GM21515 (cell line): ENCODE measurements around the gene PKD2L1.
"Not testable (repeated sequence)": the region's sequence is repeated elsewhere in the genome, so short reads cannot be mapped to it uniquely, and the experiment has no call there.

Source experiments
- ATAC-seq: cut with Tn5 transposase; IDR thresholded peaks from one replicate; pipeline ENCODE4 v1.9.1; 2021; ENCODE audit not compliant: unreplicated experiment

The PKD2L1 gene

DNA sequence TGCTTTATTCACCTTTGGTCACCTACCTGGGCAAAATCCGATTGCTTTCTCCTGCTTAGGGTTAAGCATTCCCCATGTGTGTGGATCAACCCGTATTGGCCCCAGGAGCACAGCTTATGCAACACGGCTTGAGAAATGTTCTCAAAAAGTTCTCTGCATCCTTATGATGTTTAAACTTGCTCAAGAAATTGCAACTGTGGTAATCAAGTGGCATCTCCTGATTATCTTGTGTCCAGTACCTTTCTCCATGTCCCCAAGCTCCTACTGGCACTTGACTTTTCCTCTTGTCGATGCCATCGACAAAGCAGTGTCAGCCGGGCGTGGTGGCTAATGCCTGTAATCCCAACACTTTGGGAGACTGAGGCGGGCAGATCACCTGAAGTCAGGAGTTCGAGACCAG is 4.7 kb upstream of the PKD2L1 start:
- no peak for ATAC-seq

DNA sequence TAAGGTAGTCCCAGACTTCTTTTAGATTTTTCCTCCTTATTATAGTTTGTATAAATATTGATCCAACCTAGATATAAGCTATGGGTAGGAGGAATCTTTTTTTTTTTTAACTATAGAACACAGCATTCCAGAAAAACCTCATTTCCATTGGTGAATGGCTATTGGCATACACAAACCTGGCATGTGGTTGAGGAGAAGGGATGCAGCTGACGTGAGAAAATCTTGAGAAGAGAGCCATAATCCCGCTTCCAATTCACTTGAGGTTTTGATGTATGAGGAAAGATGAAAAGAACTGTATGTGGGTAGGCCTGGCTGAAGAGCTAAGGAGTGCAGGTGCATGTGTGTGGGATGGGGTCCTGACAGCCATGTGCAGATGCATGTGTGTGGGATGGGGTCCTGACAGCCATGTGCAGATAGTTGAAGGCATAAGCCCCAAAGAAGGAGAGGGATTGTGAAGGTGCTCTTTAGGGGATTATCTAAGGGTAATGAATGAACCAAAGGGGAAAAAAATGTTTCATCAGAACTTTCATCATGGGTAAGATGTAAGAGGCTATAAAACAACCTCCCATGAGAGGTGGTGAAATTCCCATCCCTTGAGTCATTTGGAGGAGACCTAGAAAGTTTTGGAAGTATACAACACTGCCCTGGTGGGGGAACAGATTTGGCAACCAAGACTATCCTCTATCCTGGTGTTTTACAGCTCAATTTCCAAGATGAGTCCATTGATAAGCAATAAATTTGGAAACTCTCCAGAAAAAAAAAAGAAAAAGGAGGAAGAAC is 3.8 kb upstream of the PKD2L1 start:
- no peak for ATAC-seq

DNA sequence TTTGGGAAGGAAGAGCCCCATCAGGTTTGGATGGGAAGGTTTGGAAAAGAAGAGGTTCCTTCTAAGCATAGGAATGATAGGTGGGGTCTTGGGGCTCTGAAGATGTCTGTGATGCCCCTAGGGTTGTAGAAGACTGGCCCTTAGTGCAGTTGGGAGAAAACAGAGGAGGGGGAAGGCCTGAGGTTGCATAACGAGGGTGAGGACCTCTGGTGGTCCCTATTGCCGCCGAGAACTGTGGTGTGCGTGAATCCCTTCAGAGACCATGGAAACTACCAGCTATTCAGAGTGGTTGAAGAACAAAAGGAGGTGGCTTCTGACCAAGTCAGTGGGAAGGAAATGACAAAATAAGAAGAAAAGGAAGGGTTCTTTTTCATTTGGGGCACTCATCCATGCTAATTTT is 3.1 kb upstream of the PKD2L1 start:
- no peak for ATAC-seq

GRCh38 chr10:100328198-100328597 is 1.8 kb downstream of the PKD2L1 start:
- ATAC-seq, result no peak

DNA sequence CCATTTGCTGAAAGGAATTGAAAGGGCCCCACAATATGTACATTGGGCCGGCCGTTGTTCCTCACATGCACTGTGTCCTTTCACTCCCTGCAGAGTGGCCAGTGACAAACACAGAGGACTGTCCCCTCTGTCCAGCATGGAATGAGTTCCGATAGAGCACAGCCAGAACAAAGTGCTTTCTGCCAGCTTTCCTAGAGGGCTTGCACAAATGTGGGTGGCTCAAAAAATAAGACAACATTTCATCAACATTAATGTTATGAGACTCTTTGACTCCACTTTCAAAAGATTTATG is 2.4 kb downstream of the PKD2L1 start:
- no peak for ATAC-seq

GRCh38 chr10:100327007-100327717 is 2.9 kb downstream of the PKD2L1 start:
- ATAC-seq, result peak; percentile 98

DNA sequence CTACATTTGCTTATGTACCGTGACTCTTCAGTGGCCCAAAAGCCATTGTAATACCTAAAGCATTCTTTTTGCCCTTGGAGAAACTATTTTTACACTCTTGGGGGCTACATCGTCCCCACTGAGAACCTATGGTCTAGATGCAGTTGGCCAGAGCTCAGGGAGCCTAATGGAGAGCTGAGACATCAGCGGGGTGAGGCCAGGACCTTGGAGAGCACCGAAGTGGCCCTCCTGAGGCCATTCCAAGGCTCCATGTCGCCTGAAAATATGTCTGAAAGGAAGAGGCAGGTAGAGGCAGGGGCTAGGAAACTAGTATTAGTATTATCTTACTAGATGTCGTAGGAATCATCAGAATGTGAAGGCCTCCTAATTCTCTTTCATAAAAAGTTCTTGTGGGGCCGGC is 4.9 kb downstream of the PKD2L1 start:
- no peak for ATAC-seq

- no peak for ATAC-seq
Observed at GRCh38 chr10:100319707-100320402, 10.2 kb downstream of the PKD2L1 start.

DNA sequence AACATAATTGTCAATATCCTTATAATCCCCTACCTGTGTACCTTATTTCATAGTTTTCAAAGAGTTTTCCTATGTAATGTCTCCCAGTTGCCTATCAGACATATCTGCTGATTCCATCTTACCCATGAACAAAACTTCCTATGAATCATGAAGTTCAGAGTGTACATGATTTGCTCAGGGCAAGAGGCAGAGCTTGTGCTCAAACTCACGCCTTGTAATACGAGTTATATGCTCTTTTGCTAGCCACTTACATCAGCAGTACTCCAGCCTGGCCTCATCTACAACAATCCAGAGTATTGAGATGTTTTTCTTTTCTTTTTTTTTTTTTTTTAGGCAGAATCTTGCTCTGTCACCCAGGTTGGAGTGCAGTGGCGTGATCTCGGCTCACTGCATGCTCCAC is 11.8 kb downstream of the PKD2L1 start:
- no peak for ATAC-seq

DNA sequence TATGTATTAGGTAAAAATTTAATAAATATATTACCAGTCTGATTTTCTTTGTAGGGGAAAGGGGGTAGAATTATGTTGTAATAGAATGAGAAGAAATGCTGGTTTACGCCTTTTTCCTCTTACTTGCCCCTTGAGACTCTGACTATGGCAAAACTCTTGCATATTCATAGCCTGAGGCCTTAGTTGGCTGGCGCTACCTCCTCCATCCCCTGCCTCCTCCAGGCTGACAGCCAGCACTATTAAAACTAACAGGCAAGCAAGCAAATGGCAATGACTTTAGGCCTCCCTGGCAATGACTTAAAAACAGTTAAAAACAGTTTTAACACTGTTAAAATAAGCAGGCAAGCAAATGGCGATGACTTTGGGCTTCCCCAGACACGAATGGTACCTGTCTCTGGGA is 14.4 kb downstream of the PKD2L1 start:
- ATAC-seq, result no peak

GRCh38 chr10:100311298-100311697 is 18.7 kb downstream of the PKD2L1 start:
- ATAC-seq, result no peak

DNA sequence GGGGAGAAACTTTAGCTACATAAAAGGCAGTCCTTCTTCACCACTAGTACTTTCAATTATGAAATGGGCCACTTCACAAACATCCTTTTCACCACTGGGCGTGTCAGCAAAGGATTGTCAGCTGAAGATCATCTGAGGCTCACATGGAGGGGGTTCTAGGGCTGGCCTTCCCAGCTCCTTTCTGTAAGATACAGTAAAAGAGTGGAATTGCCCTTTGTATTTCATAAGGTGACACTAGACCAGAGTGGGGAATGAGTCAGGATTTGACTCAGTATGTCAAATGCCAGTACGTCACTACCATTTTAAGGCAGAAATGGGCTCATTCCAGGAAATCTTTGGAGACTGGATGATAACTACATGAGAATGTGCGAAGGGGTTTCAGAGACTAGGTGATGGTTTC is 22.3 kb downstream of the PKD2L1 start:
- ATAC-seq, result no peak

GRCh38 chr10:100306861-100307260 is 23.2 kb downstream of the PKD2L1 start:
- no peak for ATAC-seq

GRCh38 chr10:100304414-100304813 is 25.6 kb downstream of the PKD2L1 start:
- no peak for ATAC-seq

DNA sequence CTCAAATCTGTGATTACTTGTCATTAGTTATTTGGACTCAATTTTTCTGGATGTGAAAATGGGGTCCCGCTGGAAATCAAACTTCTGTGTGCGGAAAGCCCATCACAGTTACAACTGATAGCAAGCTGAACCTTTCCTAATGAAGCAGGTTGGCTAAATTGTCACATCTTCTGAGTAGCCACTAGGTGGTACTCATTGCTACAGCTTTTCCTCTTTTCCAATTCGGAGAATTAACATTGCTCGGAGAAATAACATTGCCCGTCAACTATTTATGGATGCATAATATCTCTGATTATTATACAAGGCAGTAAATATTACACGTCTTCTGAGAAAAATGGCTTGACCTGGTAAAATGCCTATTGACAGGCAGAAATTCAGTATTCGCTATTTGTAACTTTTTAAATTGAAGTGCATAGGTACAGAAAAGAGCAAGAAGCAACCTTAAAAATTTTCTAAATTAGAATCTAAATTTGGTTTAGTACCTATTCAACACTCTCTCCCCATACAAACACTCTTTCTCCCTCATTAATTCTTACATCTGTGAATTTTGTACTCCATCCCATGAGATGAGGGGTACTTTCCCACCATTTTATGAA is 26.2 kb downstream of the PKD2L1 start:
- no peak for ATAC-seq

DNA sequence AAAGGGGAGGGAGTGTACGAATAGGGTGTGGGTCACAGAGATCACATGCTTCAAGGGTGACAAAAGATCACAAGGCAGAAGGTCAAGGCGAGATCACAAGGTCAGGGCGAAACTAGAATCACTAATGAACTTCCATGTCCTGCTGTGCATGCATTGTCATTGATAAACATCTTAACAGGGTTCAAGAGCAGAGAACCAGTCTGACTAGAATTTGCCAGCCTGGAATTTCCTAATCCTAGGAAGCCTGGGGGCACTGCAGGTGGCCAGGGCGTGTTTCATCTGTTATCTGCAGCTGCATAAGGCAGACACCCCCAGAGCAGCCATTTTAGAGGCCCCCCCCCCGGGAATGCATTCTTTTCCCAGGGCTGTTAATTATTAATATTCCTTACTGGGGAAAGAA is 28.9 kb downstream of the PKD2L1 start:
- ATAC-seq, result not testable (repeated sequence)

DNA sequence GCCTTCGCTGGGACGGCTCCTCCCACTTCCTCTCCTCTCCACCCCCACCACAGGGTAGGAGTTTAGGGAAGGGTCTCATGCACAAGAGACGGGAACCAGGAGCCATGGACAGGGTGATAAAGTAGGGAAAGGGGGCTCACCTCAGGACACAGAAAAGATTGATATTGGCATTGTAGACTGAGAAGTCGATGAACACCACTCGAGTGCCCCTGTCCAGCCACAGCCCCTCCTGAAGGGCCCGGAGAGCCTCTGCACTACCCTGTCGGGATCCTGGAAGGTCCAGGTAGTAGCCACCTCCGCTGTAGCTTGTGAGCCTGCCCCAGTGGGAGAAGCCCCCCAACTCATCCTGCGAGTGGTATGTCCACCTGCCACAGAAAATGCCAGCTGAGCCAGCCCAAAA is 32.8 kb downstream of the PKD2L1 start:
- no peak for ATAC-seq

- ATAC-seq, result no peak
Observed at GRCh38 chr10:100293066-100293465, 37.0 kb downstream of the PKD2L1 start.

- ATAC-seq, result not testable (repeated sequence)
Observed at GRCh38 chr10:100292300-100292699, 37.7 kb downstream of the PKD2L1 start.

DNA sequence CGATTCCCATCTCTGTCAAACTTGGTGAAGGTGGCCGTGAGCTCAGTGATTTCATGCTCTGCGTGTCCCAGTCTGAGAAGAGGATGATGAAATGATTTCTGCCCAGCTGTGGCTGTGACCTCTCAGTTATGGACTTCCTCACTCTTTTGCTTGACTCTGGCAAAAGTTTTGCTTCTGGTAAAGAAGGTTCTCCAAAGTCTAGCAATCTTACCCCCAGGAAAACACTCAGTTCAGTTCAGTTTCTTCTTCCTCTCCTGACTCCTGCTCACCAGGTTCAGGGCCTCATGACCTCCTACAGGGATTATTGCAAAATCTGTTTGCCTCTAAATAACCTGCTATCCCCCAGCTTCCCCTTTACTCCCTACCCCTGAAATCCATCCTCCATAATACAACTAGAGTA is 38.7 kb downstream of the PKD2L1 start:
- no peak for ATAC-seq

- no peak for ATAC-seq
Observed at GRCh38 chr10:100289641-100290040, 40.4 kb downstream of the PKD2L1 start.

DNA sequence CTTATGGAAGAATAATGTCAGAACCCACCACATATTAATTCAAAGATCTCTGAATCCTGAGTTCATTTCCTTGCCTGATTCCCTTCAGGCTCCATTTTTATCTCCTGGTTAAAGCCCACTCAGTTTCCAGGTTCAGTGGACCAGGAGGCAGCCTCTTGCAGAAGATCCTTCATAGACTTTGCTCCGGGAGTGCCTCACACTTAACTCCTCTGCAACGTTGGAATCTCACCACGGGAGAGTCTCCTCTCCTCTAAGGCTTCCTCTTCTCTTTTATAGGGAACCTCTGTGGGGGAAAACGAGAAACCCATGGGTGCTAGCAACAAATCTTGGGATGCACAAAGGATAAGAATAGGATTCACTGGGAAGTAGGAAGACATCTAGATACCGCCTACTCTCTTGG is 41.8 kb downstream of the PKD2L1 start:
- no peak for ATAC-seq
